HG02884 (cell line): ENCODE measurements around the gene SH3RF3.

ENCODE experiments used
- ATAC-seq: cut with Tn5 transposase; IDR thresholded peaks from one replicate; pipeline ENCODE4 v1.9.1; 2021; ENCODE audit warnings: mild to moderate bottlenecking, moderate library complexity; ENCODE audit not compliant: unreplicated experiment

The SH3RF3 gene

GRCh38 chr2:109401370-109401769, 272.4 kb downstream of the SH3RF3 start:
- no peak for ATAC-seq

GRCh38 chr2:109402180-109402579, 273.2 kb downstream of the SH3RF3 start:
- no peak for ATAC-seq

- ATAC-seq = no peak
Observed at GRCh38 chr2:109402980-109403840, 274.2 kb downstream of the SH3RF3 start.

GRCh38 chr2:109403841-109404201, 274.8 kb downstream of the SH3RF3 start:
- no peak for ATAC-seq

GRCh38 chr2:109404681-109405080, 275.7 kb downstream of the SH3RF3 start:
- ATAC-seq = no peak

DNA sequence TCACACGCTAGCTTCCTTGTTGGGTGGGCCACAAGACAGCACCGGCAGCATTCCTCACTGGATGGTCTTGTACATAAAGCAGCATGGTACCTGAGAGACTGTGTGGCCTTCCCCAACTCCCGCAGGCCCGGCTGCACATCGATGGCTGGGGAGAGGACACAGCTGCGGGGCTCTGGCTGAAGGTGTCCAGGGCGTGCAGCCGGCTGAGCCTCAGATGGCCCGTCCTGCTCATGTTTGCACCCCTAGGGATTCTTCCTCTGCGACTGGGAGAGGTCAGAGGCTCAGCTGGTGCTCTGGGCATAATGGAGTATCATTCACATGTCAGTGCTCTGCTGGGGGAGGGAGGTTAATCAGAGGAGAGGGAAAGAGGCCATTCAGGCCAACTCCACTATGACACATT, 276.9 kb downstream of the SH3RF3 start:
- ATAC-seq = no peak

DNA sequence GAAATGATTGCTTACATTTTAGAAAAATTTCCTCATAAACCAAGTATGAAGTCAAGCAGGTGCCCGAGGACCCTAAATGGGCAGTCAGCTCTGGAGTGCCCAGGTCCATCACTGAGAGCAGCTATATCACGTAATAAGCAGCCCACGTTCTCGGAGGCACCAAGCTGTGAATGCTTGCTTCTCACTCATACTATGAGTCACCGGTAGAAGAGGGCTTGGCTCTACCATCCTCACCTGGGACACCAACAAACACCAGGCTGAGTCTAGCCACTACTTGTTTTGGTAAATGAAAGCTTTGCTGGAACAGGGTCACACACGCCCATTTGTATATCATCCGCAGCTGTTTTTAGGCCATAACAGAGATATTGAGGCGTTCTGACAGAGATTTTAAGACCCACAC, 277.3 kb downstream of the SH3RF3 start:
- ATAC-seq = no peak

GRCh38 chr2:109407276-109408042, 278.5 kb downstream of the SH3RF3 start:
- ATAC-seq = no peak

GRCh38 chr2:109408043-109408335, 279.0 kb downstream of the SH3RF3 start:
- no peak for ATAC-seq

GRCh38 chr2:109409321-109410038, 280.5 kb downstream of the SH3RF3 start:
- ATAC-seq = no peak

DNA sequence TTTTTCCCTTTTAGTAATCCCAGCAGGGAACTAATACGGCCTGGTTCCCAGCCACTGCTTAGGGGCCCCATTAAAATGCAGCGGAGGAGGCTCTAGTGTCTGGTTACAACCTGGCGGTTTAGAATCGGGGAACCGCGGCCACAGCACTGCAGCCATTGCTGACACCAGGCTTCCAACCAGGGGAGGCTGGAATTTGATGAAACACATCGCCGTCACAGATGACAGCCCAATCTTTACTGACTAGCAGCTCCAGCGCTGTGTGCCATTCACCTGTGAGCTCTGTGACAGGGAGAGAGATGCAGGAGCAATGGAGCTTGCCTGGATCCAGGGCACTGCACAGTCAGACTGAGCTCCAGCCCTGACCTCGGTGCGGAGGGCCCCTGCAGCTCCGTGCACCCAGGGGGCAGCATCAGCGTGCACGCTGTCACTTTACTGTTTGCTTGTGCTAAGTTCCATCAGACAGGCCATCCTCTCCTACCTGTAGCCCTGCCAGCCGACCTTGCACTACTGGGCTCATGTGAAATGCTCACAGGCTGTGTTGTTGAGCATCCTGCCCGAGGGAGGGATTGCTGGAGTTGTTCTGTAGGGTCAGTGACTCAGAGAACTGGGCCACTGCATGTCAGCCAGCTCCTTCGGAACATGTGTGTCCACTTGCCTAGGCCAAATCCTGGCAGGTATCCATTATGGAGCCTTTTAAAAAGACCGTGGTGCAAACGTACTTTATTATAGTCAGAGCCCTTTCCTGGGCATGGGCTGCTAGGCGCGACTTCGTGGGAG, 281.2 kb downstream of the SH3RF3 start:
- no peak for ATAC-seq

- no peak for ATAC-seq
Observed at GRCh38 chr2:109411640-109412325, 282.8 kb downstream of the SH3RF3 start.

DNA sequence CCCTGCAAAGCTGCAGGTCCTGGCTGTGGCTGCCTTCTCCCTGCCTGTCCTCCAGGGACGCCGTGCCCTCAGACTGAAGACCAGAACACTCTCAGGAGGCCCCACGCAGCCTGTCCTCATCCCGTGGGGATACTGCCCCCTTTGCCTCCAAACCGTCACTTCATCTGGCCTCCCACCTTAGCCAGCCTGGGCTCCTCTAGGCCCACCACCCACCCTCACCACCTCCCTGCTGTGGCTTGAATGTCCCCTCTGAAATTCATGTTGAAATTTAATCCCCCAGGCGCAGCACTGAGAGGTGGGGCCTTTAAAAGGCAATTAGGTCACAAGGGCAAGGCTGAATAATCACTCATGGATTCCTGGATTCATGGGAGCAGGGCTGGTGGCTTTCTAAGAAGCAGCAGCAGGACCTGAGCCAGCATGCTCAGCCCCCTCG, 286.6 kb downstream of the SH3RF3 start:
- no peak for ATAC-seq

- ATAC-seq = no peak
Observed at GRCh38 chr2:109417701-109418335, 288.8 kb downstream of the SH3RF3 start.

DNA sequence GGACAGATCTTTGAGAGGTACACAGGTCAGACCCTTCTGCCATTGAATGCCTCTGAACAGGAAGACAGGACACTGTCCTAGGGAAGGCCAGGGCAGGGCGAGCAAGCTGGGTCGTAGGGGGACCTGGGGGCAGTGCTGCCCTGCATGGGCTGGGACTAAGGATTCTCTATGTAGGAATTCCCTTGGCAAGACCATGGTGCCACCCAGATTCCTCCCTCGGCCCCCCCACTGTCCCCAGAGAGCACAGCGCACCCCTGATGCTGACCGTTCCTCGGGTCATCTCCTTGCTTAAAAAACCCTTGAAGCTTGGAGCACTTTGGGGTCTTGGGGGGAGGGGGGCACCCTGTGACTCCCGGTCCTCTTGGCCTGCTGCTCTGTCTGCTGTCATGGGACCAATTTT, 289.7 kb downstream of the SH3RF3 start:
- no peak for ATAC-seq

DNA sequence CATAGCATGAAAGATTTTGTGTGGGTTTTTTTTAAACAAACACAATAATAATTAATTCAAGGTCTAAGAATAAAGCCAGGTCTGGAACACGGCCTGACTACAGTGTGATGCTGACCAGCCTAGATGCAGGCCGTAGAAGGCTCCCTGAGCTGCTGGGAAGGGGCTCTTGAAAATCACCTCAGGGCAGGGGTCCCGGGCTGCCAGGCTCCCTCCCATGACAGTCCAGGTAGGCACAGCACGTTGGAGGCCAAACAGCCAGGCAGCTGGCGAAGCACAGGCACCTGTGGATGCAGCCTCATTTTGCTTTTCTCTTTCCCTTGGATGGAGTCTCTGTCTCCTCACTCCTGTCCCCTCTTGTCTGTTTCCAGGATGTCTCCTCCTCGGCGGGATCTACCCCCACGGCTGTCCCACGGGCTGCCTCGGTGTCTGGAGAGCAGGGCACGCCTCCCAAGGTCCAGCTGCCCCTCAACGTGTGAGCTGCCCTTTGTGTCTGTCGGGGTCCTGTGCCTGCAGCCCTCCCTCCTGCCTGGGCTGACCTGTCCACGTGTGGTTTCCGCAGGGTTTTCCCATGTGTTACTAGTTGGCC, 290.3 kb downstream of the SH3RF3 start:
- ATAC-seq = no peak

- no peak for ATAC-seq
Observed at GRCh38 chr2:109419960-109420370, 291.0 kb downstream of the SH3RF3 start.

DNA sequence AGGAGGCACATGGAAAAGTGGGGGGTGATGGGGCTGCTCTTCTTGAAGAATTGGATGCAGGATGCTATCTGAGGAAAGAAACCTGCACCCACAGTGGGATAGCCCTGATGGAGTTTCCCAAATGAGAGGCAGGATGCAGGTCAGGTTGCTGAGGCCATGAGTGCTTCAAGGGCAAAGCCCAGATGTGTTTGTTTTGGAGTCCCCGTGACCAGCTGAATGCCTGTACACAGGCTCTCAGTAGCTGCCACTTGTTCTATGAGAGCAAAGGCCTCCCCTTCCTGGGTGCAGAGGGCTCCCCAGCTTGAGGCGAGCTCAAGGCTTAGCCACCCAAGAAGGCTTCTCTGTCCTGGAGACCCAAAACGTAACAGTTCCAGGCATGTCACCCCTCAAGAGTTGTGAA, 292.1 kb downstream of the SH3RF3 start:
- ATAC-seq = no peak

GRCh38 chr2:109421642-109422041, 292.6 kb downstream of the SH3RF3 start:
- no peak for ATAC-seq
